HFFc6 (cell line): ENCODE measurements around the gene TNP2. TPM values are rescaled to one million over a fixed set of nuclear protein-coding genes. Genes with fewer than 3 reads are reported as not detected.

Experiments used
- DNase-seq: peaks from one replicate; pipeline ENCODE4 v3.0.0-alpha.2; 2018
- H3K27ac Mint-ChIP-seq: 2 replicates; pipeline ENCODE4 v1.8.0; 2020; ENCODE audit warnings: mild to moderate bottlenecking, mixed read lengths
- H3K27me3 Mint-ChIP-seq: 2 replicates; pipeline ENCODE4 v1.8.0; 2021; ENCODE audit warnings: mild to moderate bottlenecking, moderate library complexity, mixed read lengths; ENCODE audit not compliant: insufficient read depth
- H3K36me3 Mint-ChIP-seq: 2 replicates; pipeline ENCODE4 v1.8.0; 2021; ENCODE audit warnings: low read depth, mixed read lengths
- H3K4me1 Mint-ChIP-seq: 2 replicates; pipeline ENCODE4 v1.8.0; 2020; ENCODE audit warnings: low read depth, mixed read lengths
- H3K4me3 Mint-ChIP-seq: 2 replicates; pipeline ENCODE4 v1.8.0; 2020; ENCODE audit warnings: mild to moderate bottlenecking, moderate library complexity, mixed read lengths
- H3K9me3 Mint-ChIP-seq: 2 replicates; pipeline ENCODE4 v1.8.0; 2020; ENCODE audit warnings: mild to moderate bottlenecking, mixed read lengths
- total RNA-seq, 6 experiments: library from RNA; stranded (reverse); fragmentation: NEBNext Ultra II Directional; extraction: Animal tissue kit (Norgen Biotek cat#: 25700); gene quantifications; 2 replicates in 1 of 6; 3 replicates in 5 of 6; pipeline ENCODE4 v1.2.3, GENCODE V29; 2021
- TF ChIP-seq, protein P1 (sequence below): fragments of 200-600 bp; sonication (generic); IDR thresholded peaks from 2 replicates; pipeline ENCODE4 v1.5.0; 2021; ENCODE audit warnings: antibody characterized with exemption, mild to moderate bottlenecking

TNP2 gene
- total RNA-seq, 6 experiments from 2014 or later = not detected

- DNase-seq = peak; percentile 75
- TF ChIP-seq, protein P1, sequence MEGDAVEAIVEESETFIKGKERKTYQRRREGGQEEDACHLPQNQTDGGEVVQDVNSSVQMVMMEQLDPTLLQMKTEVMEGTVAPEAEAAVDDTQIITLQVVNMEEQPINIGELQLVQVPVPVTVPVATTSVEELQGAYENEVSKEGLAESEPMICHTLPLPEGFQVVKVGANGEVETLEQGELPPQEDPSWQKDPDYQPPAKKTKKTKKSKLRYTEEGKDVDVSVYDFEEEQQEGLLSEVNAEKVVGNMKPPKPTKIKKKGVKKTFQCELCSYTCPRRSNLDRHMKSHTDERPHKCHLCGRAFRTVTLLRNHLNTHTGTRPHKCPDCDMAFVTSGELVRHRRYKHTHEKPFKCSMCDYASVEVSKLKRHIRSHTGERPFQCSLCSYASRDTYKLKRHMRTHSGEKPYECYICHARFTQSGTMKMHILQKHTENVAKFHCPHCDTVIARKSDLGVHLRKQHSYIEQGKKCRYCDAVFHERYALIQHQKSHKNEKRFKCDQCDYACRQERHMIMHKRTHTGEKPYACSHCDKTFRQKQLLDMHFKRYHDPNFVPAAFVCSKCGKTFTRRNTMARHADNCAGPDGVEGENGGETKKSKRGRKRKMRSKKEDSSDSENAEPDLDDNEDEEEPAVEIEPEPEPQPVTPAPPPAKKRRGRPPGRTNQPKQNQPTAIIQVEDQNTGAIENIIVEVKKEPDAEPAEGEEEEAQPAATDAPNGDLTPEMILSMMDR = peak; percentile 83
- peaks cover under 1% of the 10 kb centered on the region; the same call in 1 of the 2 replicates for H3K27me3 Mint-ChIP-seq
- no peaks in the 10 kb centered on the region for H3K9me3 Mint-ChIP-seq
- H3K4me1 Mint-ChIP-seq = peaks cover 40% of the 10 kb centered on the region
- no peaks in the 10 kb centered on the region for H3K36me3 Mint-ChIP-seq
- peak overlapping the region; percentile 97 for H3K4me3 Mint-ChIP-seq
- H3K27ac Mint-ChIP-seq = peak overlapping the region; percentile 99
Observed at GRCh38 chr16:11257131-11257938, 11.8 kb downstream of the TNP2 start.

GRCh38 chr16:11256661-11257130 is 12.4 kb downstream of the TNP2 start:
- H3K4me1 Mint-ChIP-seq = peaks cover 47% of the 10 kb centered on the region

DNA sequence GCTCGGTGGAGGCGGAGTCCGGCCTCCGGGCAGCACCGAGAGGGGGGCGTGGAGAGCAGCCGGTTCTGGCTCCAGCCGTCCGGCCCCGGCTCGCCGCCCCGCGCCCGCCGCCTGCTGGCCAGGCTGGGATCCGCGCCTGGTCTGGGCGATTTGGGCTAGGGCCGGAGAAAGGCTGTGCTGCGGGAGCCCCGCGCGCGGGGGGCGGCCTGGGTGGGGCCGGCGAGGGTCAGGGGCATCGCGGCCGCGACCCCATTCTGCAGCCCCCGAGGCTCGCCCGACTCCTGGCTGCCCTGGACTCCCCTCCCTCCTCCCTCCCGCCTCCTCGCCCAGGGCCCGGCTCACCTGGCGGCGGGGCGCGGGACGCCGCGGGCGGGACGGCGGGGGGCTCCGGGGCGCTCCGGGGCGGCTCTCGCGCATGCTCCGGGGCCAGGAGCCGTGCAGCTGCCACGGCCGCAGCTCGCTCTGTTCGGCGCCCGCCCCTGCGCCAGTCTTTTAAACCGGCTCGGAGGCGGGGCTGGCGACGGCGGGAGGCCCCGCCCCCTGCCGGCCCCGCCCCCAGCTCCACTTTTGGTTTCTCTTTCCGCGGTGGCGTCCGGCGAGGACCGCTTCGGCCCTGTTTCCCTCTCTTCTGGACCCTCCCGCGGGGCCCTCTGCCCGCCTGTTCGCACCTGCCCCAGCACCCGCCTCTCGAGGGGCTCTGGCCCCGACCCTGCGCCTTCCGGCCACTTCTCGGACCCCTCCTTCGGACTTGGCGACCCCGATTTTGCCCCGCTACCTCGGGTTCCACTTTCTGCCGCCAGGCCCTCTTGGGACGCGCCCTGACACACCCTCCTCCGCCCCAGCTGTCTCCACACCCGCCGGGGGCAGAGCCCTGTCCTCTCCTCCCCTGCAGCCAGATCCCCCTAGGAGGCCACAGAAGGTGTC is 13.1 kb downstream of the TNP2 start, which contains the start of gene SOCS1:
Gene SOCS1, minus strand, starts transcription at position 468 of the 924 bp plus-strand sequence. CDS start 726 bp downstream, outside the sequence.
- no peaks in the 10 kb centered on the region for H3K9me3 Mint-ChIP-seq
- peak within 1 kb of the TSS; percentile 99 for H3K27ac Mint-ChIP-seq
- TF ChIP-seq, protein P1 = peak; percentile 98
- H3K27me3 Mint-ChIP-seq = no peaks in the 10 kb centered on the region
- peak; percentile 79 for DNase-seq
- peaks cover 48% of the 10 kb centered on the region for H3K4me1 Mint-ChIP-seq
- H3K4me3 Mint-ChIP-seq = peak within 1 kb of the TSS; percentile 97
- H3K36me3 Mint-ChIP-seq = no peaks in the 10 kb centered on the region; the same call in 1 of the 2 replicates

More at GRCh38 chr16:11256661-11257130, 12.4 kb downstream of the TNP2 start:
- no peaks in the 10 kb centered on the region; the same call in 1 of the 2 replicates for H3K36me3 Mint-ChIP-seq
- peak overlapping the region; percentile 99 for H3K27ac Mint-ChIP-seq
- DNase-seq = peak; percentile 30
- TF ChIP-seq, protein P1 = no peak
- no peaks in the 10 kb centered on the region for H3K9me3 Mint-ChIP-seq
- H3K27me3 Mint-ChIP-seq = no peaks in the 10 kb centered on the region
- H3K4me3 Mint-ChIP-seq = peak overlapping the region; percentile 97

- Mint-ChIP-seq H3K36me3 (no peaks in the 10 kb centered on the region; the same call in 1 of the 2 replicates), H3K27me3 (no peaks in the 10 kb centered on the region), H3K9me3 (no peaks in the 10 kb centered on the region), H3K4me1 (peaks cover 48% of the 10 kb centered on the region), H3K27ac (no peak overlapping the region; the same call in 1 of the 2 replicates), H3K4me3 (peak overlapping the region; percentile 81)
- TF ChIP-seq, protein P1 = no peak
- DNase-seq = peak; percentile 21
Observed at GRCh38 chr16:11254913-11255736, 14.0 kb downstream of the TNP2 start.
